GM10266 (cell line): ENCODE measurements around the gene TM4SF20.

Experiments
- DNase-seq: peaks from one replicate; pipeline ENCODE4 v3.0.0; 2012; ENCODE audit errors: extremely low spot score
- CTCF ChIP-seq: IDR thresholded peaks from 2 replicates; pipeline ENCODE4 v1.5.1; 2012; ENCODE audit warnings: mild to moderate bottlenecking, low read depth; ENCODE audit not compliant: control insufficient read depth, insufficient read depth; ENCODE audit errors: missing control alignments

TM4SF20 gene

GRCh38 chr2:227363756-227364155 lies 15.3 kb downstream of the TM4SF20 start:
- TF ChIP-seq CTCF, result peak; percentile 10
- DNase-seq, result no peak

- TF ChIP-seq CTCF, result no peak
These were observed 18.8 kb downstream of the TM4SF20 start for GRCh38 chr2:227360351-227360750.

GRCh38 chr2:227351639-227352038 lies 27.5 kb downstream of the TM4SF20 start:
- TF ChIP-seq CTCF, result no peak
- DNase-seq, result peak; percentile 23

More at GRCh38 chr2:227360351-227360750, 18.8 kb downstream of the TM4SF20 start:
- no peak for DNase-seq

GRCh38 chr2:227349989-227350612 lies 29.0 kb downstream of the TM4SF20 start:
- no peak for DNase-seq
- no peak for TF ChIP-seq CTCF

- DNase-seq, result no peak
- no peak for TF ChIP-seq CTCF
These were observed 30.8 kb downstream of the TM4SF20 start for GRCh38 chr2:227348324-227348723.

- no peak for DNase-seq
- no peak for TF ChIP-seq CTCF
These were observed 32.0 kb downstream of the TM4SF20 start for GRCh38 chr2:227347117-227347516.

- DNase-seq, result no peak
- no peak for TF ChIP-seq CTCF
These were observed 34.9 kb downstream of the TM4SF20 start for GRCh38 chr2:227344231-227344630.
